OCI-LY1 (cell line): ENCODE data around the gene RNF17.

Experiments
- EZH2 ChIP-seq: fragments of 200-600 bp; sonication (generic), shearing (Covaris generic); IDR thresholded peaks from 2 replicates; pipeline ENCODE4 v1.8.0; 2017; ENCODE audit warnings: borderline replicate concordance, mixed run types, mild to moderate bottlenecking, antibody characterized with exemption, low read length, moderate library complexity, mixed read lengths
- TF ChIP-seq, protein P1 (sequence below): fragments of 200-600 bp; sonication (generic), shearing (Covaris generic); IDR thresholded peaks from 2 replicates; pipeline ENCODE4 v1.5.1; 2017; ENCODE audit warnings: mild to moderate bottlenecking, antibody characterized with exemption, low read length, moderate library complexity, mixed read lengths

DNA sequence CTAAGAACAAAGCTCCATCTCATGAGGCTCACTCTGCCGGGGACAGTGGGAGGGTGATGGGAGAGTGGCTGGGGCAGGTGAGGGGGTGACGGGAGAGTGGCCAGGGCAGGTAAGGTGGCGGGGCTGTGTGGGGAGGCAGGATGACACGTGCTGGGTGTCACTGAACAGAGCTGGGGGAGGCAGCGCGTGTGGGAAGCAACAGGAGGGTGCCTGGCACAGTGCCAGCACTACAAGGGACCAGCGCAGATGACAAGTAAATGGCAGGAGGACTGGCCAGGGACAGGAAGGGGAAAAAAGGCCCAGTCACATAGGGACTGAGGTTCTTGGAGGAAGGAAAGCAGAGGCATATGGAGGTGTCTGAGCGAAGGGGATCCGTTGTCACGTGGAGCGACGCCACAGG lies 129.9 kb downstream of the RNF17 start:
- TF ChIP-seq, protein P1, sequence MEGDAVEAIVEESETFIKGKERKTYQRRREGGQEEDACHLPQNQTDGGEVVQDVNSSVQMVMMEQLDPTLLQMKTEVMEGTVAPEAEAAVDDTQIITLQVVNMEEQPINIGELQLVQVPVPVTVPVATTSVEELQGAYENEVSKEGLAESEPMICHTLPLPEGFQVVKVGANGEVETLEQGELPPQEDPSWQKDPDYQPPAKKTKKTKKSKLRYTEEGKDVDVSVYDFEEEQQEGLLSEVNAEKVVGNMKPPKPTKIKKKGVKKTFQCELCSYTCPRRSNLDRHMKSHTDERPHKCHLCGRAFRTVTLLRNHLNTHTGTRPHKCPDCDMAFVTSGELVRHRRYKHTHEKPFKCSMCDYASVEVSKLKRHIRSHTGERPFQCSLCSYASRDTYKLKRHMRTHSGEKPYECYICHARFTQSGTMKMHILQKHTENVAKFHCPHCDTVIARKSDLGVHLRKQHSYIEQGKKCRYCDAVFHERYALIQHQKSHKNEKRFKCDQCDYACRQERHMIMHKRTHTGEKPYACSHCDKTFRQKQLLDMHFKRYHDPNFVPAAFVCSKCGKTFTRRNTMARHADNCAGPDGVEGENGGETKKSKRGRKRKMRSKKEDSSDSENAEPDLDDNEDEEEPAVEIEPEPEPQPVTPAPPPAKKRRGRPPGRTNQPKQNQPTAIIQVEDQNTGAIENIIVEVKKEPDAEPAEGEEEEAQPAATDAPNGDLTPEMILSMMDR = no peak
- TF ChIP-seq EZH2 = no peak
